ENCODE measurements around the gene CSF1R. TPM values are rescaled to one million over a fixed set of nuclear protein-coding genes. Genes with fewer than 3 reads are reported as not detected.

CSF1R gene
- 0.66 and 1.1 TPM in 2 replicates for total RNA-seq

DNA sequence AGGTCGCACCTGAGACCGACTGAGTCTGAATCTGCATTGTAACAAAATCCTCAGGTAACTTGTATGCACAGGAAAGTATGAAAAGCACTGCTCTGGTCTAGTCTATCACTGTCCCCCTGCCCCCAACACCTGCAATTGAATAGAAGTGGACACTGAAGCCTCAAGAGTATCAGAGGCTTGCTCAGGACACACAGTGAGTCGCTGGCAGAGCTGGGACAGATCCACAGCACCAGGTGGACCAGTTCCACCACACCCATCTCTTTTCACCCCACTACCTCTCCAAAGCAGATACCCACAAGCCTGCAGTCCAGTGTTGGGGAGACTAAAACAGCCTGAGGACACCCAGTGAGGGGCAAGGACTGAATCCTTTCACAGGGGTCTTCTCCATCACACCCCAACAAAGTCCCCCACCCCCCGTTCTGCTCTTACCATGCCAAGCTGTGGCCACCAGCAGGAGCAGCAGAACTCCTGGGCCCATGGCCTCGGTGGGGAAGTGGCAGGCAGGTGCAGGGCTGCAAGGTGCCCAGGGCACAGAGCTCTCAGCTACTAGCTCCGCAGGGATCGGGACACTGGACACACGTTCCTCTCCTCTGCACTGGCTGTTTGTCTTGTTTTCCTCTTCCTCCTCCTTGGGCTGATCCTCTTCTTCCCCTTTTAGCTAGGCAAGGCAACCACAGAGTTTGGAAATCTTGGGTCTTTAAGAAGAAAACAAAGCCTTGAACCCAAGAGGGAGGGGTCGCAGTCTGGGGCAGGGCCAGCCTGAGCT, at the start of gene CSF1R:
Gene CSF1R, minus strand, starts transcription at position 605 of the 766 bp plus-strand sequence. Its CDS starts 127 bp downstream, at position 478.

Small RNA genes within 50 kb of the gene (small RNA-seq; reads per million reads assigned to genes)
- gene RF00019 (ENCODE audit: low replicate concordance): not detected

Other genes with a start within 250 kb of the CSF1R start
- not detected in 2 replicates for gene PDE6A, start 141.8 kb downstream of the CSF1R start, total RNA-seq
- 17.3 and 23.0 TPM in 2 replicates for gene SLC26A2, start 125.8 kb downstream of the CSF1R start, total RNA-seq
- gene TIGD6, start 85.9 kb downstream of the CSF1R start, total RNA-seq: 7.6 and 7.7 TPM in 2 replicates
- gene HMGXB3, start 85.8 kb downstream of the CSF1R start, total RNA-seq: 48.4 and 77.0 TPM in 2 replicates
- gene PDGFRB, start 69.3 kb upstream of the CSF1R start, total RNA-seq: 114 and 359 TPM in 2 replicates
- gene CDX1, start 80.2 kb upstream of the CSF1R start, total RNA-seq: 0.22 and 0.57 TPM in 2 replicates
- under 0.01 TPM in 1 of 2 replicates, not detected in the other for gene SLC6A7, start 103.5 kb upstream of the CSF1R start, total RNA-seq
- gene CAMK2A, start 203.2 kb upstream of the CSF1R start, total RNA-seq: 2.0 and 2.4 TPM in 2 replicates
- gene ARSI, start 216.4 kb upstream of the CSF1R start, total RNA-seq: 28.2 and 54.7 TPM in 2 replicates

All from placental pericyte (primary cell).